ENCODE measurements around the gene MVD. TPM values are rescaled to one million over a fixed set of nuclear protein-coding genes. Genes with fewer than 3 reads are reported as not detected.

Gene MVD
- total and polyA plus RNA-seq, 10 of the 15 experiments (the other 5 are each of a cell fraction or from before 2014, with no cell fraction given), result 5.0 to 147 (median 65.0) TPM

DNA sequence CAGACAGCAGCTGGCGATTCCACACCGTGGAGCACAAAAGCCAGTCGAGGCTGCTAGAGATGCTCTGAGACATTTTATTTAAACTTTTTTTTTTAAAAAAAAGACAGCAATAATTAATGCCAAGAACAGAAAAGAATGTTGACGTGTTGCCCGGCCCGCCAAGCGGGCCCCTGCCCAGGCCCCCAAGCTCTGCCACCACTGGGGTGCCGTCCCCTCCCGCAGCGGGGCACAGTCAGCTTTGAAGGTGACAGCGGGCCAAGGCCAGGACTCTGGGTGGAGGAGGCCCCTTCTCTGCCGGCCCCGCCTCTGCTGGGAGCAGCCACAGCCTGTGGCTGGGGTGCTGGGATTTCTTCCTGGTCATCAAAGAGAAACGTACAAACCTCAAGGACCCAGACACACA is 33.5 kb upstream of the MVD start:
- FAIRE-seq (no peak), ATAC-seq (no peak), DNase-seq (ENCODE audit: low read depth, low spot score) (no peak)
- peaks cover 0 to 7% of the 10 kb centered on the region in 2 experiments; a peak in 2 of 4 replicates for H3K36me3 ChIP-seq (ENCODE audit: control insufficient read depth in 2 of 2, insufficient read depth in 2 of 2, low read length in 1 of 2)
- no peak for TF ChIP-seq SREBF1 (IDR thresholded peaks at IDR 0.05; ENCODE audit: low read length)
- TF ChIP-seq, protein P1, sequence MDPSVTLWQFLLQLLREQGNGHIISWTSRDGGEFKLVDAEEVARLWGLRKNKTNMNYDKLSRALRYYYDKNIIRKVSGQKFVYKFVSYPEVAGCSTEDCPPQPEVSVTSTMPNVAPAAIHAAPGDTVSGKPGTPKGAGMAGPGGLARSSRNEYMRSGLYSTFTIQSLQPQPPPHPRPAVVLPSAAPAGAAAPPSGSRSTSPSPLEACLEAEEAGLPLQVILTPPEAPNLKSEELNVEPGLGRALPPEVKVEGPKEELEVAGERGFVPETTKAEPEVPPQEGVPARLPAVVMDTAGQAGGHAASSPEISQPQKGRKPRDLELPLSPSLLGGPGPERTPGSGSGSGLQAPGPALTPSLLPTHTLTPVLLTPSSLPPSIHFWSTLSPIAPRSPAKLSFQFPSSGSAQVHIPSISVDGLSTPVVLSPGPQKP (IDR thresholded peaks at IDR 0.05; ENCODE audit: low read depth, low read length), result no peak
- no peak for TF ChIP-seq CREM (IDR thresholded peaks at IDR 0.05; ENCODE audit: low read depth)
- TF ChIP-seq CBFB (IDR thresholded peaks at IDR 0.05; ENCODE audit: low read depth), result no peak
- TF ChIP-seq, protein P2, sequence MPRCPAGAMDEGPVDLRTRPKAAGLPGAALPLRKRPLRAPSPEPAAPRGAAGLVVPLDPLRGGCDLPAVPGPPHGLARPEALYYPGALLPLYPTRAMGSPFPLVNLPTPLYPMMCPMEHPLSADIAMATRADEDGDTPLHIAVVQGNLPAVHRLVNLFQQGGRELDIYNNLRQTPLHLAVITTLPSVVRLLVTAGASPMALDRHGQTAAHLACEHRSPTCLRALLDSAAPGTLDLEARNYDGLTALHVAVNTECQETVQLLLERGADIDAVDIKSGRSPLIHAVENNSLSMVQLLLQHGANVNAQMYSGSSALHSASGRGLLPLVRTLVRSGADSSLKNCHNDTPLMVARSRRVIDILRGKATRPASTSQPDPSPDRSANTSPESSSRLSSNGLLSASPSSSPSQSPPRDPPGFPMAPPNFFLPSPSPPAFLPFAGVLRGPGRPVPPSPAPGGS (IDR thresholded peaks at IDR 0.05; ENCODE audit: borderline replicate concordance, insufficient read depth, low read depth, low read length, poor library complexity, severe bottlenecking), result no peak
- TF ChIP-seq, protein P3, sequence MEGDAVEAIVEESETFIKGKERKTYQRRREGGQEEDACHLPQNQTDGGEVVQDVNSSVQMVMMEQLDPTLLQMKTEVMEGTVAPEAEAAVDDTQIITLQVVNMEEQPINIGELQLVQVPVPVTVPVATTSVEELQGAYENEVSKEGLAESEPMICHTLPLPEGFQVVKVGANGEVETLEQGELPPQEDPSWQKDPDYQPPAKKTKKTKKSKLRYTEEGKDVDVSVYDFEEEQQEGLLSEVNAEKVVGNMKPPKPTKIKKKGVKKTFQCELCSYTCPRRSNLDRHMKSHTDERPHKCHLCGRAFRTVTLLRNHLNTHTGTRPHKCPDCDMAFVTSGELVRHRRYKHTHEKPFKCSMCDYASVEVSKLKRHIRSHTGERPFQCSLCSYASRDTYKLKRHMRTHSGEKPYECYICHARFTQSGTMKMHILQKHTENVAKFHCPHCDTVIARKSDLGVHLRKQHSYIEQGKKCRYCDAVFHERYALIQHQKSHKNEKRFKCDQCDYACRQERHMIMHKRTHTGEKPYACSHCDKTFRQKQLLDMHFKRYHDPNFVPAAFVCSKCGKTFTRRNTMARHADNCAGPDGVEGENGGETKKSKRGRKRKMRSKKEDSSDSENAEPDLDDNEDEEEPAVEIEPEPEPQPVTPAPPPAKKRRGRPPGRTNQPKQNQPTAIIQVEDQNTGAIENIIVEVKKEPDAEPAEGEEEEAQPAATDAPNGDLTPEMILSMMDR (IDR thresholded peaks at IDR 0.05 in 2 of 3, conservative IDR thresholded peaks at IDR 0.05 in 1 of 3; ENCODE audit: control insufficient read depth in 2 of 3, extremely low read depth in 1 of 3, insufficient read depth in 1 of 3, low read depth in 3 of 3, low read length in 3 of 3), result no peak
- TF ChIP-seq MEF2B (IDR thresholded peaks at IDR 0.05; ENCODE audit: partially characterized antibody, poor library complexity, severe bottlenecking), result no peak
- TF ChIP-seq EED (IDR thresholded peaks at IDR 0.05; ENCODE audit: low read depth), result no peak
- no peak for TF ChIP-seq POLR2AphosphoS2 (IDR thresholded peaks at IDR 0.05; ENCODE audit: low read depth, low read length)
- TF ChIP-seq, protein P4, sequence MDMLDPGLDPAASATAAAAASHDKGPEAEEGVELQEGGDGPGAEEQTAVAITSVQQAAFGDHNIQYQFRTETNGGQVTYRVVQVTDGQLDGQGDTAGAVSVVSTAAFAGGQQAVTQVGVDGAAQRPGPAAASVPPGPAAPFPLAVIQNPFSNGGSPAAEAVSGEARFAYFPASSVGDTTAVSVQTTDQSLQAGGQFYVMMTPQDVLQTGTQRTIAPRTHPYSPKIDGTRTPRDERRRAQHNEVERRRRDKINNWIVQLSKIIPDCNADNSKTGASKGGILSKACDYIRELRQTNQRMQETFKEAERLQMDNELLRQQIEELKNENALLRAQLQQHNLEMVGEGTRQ (IDR thresholded peaks at IDR 0.05; ENCODE audit: borderline replicate concordance, low read depth, low read length), result no peak
- no peak for TF ChIP-seq KAT2A (conservative IDR thresholded peaks at IDR 0.05; ENCODE audit: control insufficient read depth, low read depth, low read length)
- TF ChIP-seq HDGF (IDR thresholded peaks at IDR 0.05), result no peak
- TF ChIP-seq FOS (IDR thresholded peaks at IDR 0.05; ENCODE audit: borderline replicate concordance, extremely low read depth, insufficient read length), result no peak
- TF ChIP-seq, protein P5, sequence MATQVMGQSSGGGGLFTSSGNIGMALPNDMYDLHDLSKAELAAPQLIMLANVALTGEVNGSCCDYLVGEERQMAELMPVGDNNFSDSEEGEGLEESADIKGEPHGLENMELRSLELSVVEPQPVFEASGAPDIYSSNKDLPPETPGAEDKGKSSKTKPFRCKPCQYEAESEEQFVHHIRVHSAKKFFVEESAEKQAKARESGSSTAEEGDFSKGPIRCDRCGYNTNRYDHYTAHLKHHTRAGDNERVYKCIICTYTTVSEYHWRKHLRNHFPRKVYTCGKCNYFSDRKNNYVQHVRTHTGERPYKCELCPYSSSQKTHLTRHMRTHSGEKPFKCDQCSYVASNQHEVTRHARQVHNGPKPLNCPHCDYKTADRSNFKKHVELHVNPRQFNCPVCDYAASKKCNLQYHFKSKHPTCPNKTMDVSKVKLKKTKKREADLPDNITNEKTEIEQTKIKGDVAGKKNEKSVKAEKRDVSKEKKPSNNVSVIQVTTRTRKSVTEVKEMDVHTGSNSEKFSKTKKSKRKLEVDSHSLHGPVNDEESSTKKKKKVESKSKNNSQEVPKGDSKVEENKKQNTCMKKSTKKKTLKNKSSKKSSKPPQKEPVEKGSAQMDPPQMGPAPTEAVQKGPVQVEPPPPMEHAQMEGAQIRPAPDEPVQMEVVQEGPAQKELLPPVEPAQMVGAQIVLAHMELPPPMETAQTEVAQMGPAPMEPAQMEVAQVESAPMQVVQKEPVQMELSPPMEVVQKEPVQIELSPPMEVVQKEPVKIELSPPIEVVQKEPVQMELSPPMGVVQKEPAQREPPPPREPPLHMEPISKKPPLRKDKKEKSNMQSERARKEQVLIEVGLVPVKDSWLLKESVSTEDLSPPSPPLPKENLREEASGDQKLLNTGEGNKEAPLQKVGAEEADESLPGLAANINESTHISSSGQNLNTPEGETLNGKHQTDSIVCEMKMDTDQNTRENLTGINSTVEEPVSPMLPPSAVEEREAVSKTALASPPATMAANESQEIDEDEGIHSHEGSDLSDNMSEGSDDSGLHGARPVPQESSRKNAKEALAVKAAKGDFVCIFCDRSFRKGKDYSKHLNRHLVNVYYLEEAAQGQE (IDR thresholded peaks at IDR 0.05; ENCODE audit: low read depth, low read length), result no peak
- no peak for TF ChIP-seq EGR1 (IDR thresholded peaks at IDR 0.05; ENCODE audit: borderline replicate concordance in 1 of 2, low read depth in 2 of 2, low read length in 2 of 2)
- TF ChIP-seq GATAD2B (conservative IDR thresholded peaks at IDR 0.05; ENCODE audit: low read depth), result no peak
- WGBS (ENCODE audit: insufficient coverage, insufficient replicate concordance, low lambda C conversion rate, missing lambda C conversion rate), result 86% methylated on average over 14 of the region's 14 CpGs
- H3K4me1 ChIP-seq (ENCODE audit: control insufficient read depth, insufficient read depth, low read length), result peaks cover 29% of the 10 kb centered on the region
- no peak overlapping the region for H3K9ac ChIP-seq (ENCODE audit: control insufficient read depth, insufficient read depth, low read length)
- no peaks in the 10 kb centered on the region for H3K27me3 ChIP-seq (replicated peaks in 1 of 2; ENCODE audit: control insufficient read depth in 2 of 2, insufficient read depth in 2 of 2, low read length in 1 of 2)
- no peaks in the 10 kb centered on the region for H4K20me1 ChIP-seq (ENCODE audit: control insufficient read depth, insufficient read depth)
- in situ Hi-C loops (cut with MboI), result no loop called here
- ChIA-PET RAD21 (ENCODE audit: unreplicated experiment) (no interaction called here), POLR2A (no interaction called here), SMC1A (ENCODE audit: uncharacterized antibody, unreplicated experiment) (no interaction called here), CTCF (interaction anchor here (0.6 kb wide), 1 partner anchor 46 kb away, joined by 3 read pairs; no protein-coding TSS in a partner anchor)
- H2AFZ ChIP-seq (ENCODE audit: control insufficient read depth, low read depth, low read length), result no peak overlapping the region
- H3K79me2 ChIP-seq (ENCODE audit: control insufficient read depth, insufficient read depth, low read length), result peaks cover 6% of the 10 kb centered on the region
- no peaks in the 10 kb centered on the region for H3K9me3 ChIP-seq (replicated peaks; ENCODE audit: control insufficient read depth, insufficient read depth, low read length)
- no peak overlapping the region for H3K27ac ChIP-seq (ENCODE audit: control insufficient read depth, insufficient read depth)
- H3K4me2 ChIP-seq (ENCODE audit: control insufficient read depth, insufficient read depth), result no peak overlapping the region
- no TSS peak for BruUV-seq (replicated peaks)
- no peak overlapping the region for H3K4me3 ChIP-seq
- intact Hi-C loops (cut with micrococcal nuclease; ENCODE audit: unreplicated experiment), result no loop called here

All from GM12878 (cell line).